A673 (cell line): ENCODE measurements around the gene ZNF48.

Experiments used
- EZH2 ChIP-seq: fragments of 200-600 bp; sonication (generic); IDR thresholded peaks from 2 replicates; pipeline ENCODE4 v1.6.1; 2017; ENCODE audit warnings: borderline replicate concordance, low read depth, mild to moderate bottlenecking, mixed read lengths, antibody characterized with exemption, low read length; ENCODE audit not compliant: poor library complexity, severe bottlenecking
- TF ChIP-seq, protein P1 (sequence below): fragments of 300-800, 200-600 bp; sonication (generic); conservative IDR thresholded peaks from 2 replicates; pipeline ENCODE4 v1.5.1; 2017; ENCODE audit warnings: low read depth, mild to moderate bottlenecking, antibody characterized with exemption, low read length, moderate library complexity, mixed read lengths

DNA sequence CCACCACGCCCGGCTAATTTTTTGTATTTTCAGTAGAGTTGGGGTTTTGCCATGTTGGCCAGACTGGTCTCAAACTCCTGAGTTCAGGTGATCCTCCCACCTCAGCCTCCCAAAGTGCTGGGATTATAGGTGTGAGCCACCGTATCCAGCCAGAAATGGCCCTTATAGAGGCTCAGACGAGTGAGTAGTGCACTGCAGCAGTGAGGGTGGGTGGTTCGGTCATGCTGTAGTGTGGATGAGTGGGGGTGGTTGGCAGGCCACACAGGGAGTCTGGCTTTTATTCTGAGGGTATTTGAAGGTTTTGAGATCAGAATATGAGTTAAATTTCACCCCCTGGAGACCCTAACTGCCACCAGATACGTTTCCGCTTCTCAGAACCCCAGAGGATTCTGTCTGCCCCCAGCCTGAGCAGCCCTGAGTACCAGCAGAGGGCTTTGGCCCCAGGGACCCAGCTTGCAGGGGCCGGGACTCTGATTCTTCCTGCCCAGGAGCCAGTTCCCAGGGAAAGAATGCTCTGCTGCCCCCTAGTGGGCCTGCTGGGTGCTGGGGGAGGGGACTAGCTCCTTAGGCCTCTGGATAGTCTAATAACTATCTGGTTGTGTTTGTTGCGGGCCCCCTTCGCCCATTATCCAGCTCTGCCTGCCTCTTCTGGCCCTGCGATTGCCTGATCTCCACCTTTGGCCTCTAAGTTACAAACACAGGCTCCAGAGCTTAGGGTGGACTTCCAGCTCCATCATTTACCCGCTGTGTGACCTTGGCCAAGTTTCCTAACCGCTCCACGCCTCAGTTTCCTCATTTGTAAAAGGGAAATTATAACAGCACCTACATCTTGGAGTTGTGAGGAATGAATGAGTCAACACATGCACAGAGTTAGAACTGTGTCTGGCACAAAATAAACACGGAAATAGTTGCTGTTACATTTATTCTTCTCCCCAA lies 14.2 kb downstream of the ZNF48 start:
- TF ChIP-seq, protein P1, sequence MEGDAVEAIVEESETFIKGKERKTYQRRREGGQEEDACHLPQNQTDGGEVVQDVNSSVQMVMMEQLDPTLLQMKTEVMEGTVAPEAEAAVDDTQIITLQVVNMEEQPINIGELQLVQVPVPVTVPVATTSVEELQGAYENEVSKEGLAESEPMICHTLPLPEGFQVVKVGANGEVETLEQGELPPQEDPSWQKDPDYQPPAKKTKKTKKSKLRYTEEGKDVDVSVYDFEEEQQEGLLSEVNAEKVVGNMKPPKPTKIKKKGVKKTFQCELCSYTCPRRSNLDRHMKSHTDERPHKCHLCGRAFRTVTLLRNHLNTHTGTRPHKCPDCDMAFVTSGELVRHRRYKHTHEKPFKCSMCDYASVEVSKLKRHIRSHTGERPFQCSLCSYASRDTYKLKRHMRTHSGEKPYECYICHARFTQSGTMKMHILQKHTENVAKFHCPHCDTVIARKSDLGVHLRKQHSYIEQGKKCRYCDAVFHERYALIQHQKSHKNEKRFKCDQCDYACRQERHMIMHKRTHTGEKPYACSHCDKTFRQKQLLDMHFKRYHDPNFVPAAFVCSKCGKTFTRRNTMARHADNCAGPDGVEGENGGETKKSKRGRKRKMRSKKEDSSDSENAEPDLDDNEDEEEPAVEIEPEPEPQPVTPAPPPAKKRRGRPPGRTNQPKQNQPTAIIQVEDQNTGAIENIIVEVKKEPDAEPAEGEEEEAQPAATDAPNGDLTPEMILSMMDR = peak; percentile 95
- no peak for TF ChIP-seq EZH2
